Mucosa of descending colon (tissue), 3 donors: ENCODE measurements around the gene AKAP14. TPM values are rescaled to one million over a fixed set of nuclear protein-coding genes. Genes with fewer than 3 reads are reported as not detected.
"Not testable (repeated sequence)": the region's sequence is repeated elsewhere in the genome, so short reads cannot be mapped to it uniquely, and the experiment has no call there.

Source experiments
- ATAC-seq: fragments of 200-7000 bp; cut with Tn5 transposase; one replicate; pipeline ENCODE4 v1.9.1; 2020; ENCODE audit warnings: mild to moderate bottlenecking, moderate library complexity
- DNase-seq, 3 donors: peaks; one replicate each; pipeline ENCODE4 v3.0.0-alpha.2; 2020
- H3K36me3 ChIP-seq: fragments of 200-600 bp; one replicate; pipeline ENCODE4 v1.8.0; 2021; ENCODE audit warnings: low read depth, mild to moderate bottlenecking
- H3K4me1 ChIP-seq: fragments of 200-600 bp; one replicate; pipeline ENCODE4 v1.8.0; 2021; ENCODE audit warnings: low read depth, mild to moderate bottlenecking
- H3K4me3 ChIP-seq: fragments of 200-600 bp; one replicate; pipeline ENCODE4 v1.8.0; 2021; ENCODE audit warnings: mild to moderate bottlenecking
- H3K9me3 ChIP-seq: fragments of 200-600 bp; one replicate; pipeline ENCODE4 v1.8.0; 2021; ENCODE audit warnings: mild to moderate bottlenecking
- CTCF ChIP-seq: fragments of 200-600 bp; IDR thresholded peaks from one replicate; pipeline ENCODE4 v1.8.0; 2022; ENCODE audit warnings: antibody characterized with exemption, mild to moderate bottlenecking
- intact Hi-C, 2 donors: fragments of 100-400 bp; cut with DNase I in 1 of 2; cut with micrococcal nuclease in 1 of 2; formaldehyde crosslinking; loops; one replicate each; pipeline versions ENCODE4 v1.11.0 to v1.11.1; 2022; cut with DNase I, micrococcal nuclease
- total RNA-seq, 3 donors: library from RNA; stranded (reverse); fragmentation: NEBNext Ultra II Directional in 2 of 3; extraction: Animal tissue kit (Norgen Biotek cat#: 25700) in 2 of 3; gene quantifications; one replicate each; pipeline versions ENCODE4 v1.2.1 to v1.2.4, GENCODE V29; 2021 to 2023
- donor health status: DM: no; HTN: no; CAD: no; lungs with moderate emphysema.
- donor health status: DM: no; HTN: no; CAD: no.
- donor health status: DM: no; HTN: yes; CAD: no.

AKAP14 gene
- total RNA-seq, 3 donors from 2014 or later, result not detected

- DNase-seq, result no peak
- no peak for ATAC-seq
- intact Hi-C loops, result no loop called here
These were observed 64.9 kb downstream of the AKAP14 start for GRCh38 chrX:119960625-119961024.

GRCh38 chrX:119966837-119967236 is 71.1 kb downstream of the AKAP14 start:
- intact Hi-C loops, DNase-seq, H3K4me3 ChIP-seq, H3K36me3 ChIP-seq, ATAC-seq, H3K4me1 ChIP-seq, H3K9me3 ChIP-seq: not testable (repeated sequence)

More at GRCh38 chrX:119960625-119961024, 64.9 kb downstream of the AKAP14 start:
- no peak overlapping the region for H3K4me3 ChIP-seq
- H3K4me1 ChIP-seq, result no peaks in the 10 kb centered on the region
- H3K36me3 ChIP-seq, result no peaks in the 10 kb centered on the region
- no peak for TF ChIP-seq CTCF
- H3K9me3 ChIP-seq, result no peaks in the 10 kb centered on the region

Other genes with a start within 250 kb of the AKAP14 start
- 10 to 100 TPM; 10.6 to 58.1 (median 14.5) TPM for gene SEPTIN6, start 202.7 kb upstream of the AKAP14 start, total RNA-seq
- gene SOWAHD, start 137.3 kb upstream of the AKAP14 start, total RNA-seq, result 1 to 10 TPM; 1.4 to 2.7 (median 2.1) TPM
- 1,000 to 10,000 TPM; 1,241 to 1,374 (median 1,261) TPM for gene RPL39, start 104.3 kb upstream of the AKAP14 start, total RNA-seq
- gene UPF3B, start 42.9 kb upstream of the AKAP14 start, total RNA-seq, result 10 to 100 TPM in 1 of 3 donors, 1 to 10 TPM in 2; 7.2 to 11.1 (median 8.8) TPM
- 10 to 100 TPM; 12.2 to 13.5 (median 12.6) TPM for gene RNF113A, start 24.2 kb upstream of the AKAP14 start, total RNA-seq
- 100 to 1,000 TPM; 157 to 191 (median 187) TPM for gene NDUFA1, start 24.1 kb upstream of the AKAP14 start, total RNA-seq
- 1 to 10 TPM; 5.2 to 7.1 (median 7.0) TPM for gene NKAP, start 47.9 kb downstream of the AKAP14 start, total RNA-seq
- gene RHOXF2B, start 181.8 kb downstream of the AKAP14 start, total RNA-seq, result not detected
- under 1 TPM in 1 of 3 donors, not detected in 2; 0.66 TPM for gene RHOXF1, start 220.0 kb downstream of the AKAP14 start, total RNA-seq